IPS DF 6.9 (cell line): ENCODE measurements around the gene MMP15.
"Not testable (repeated sequence)": the region's sequence is repeated elsewhere in the genome, so short reads cannot be mapped to it uniquely, and the experiment has no call there.

Experiments
- DNase-seq: peaks from one replicate; pipeline ENCODE4 v3.0.0-alpha.2; 2013; ENCODE audit warnings: low read depth, low spot score
- H3K27ac ChIP-seq: one replicate; pipeline ENCODE4 v1.5.1; 2013; ENCODE audit warnings: low read length, control low read depth
- H3K27me3 ChIP-seq: 2 replicates; pipeline ENCODE4 v1.6.1; 2013; ENCODE audit warnings: mild to moderate bottlenecking, low read length; ENCODE audit not compliant: control insufficient read depth, insufficient read depth
- H3K36me3 ChIP-seq: 2 replicates; pipeline ENCODE4 v1.6.1; 2013; ENCODE audit warnings: low read length; ENCODE audit not compliant: control insufficient read depth, insufficient read depth
- H3K4me1 ChIP-seq: 2 replicates; pipeline ENCODE4 v1.6.1; 2013; ENCODE audit warnings: low read length; ENCODE audit not compliant: control insufficient read depth, insufficient read depth
- H3K4me3 ChIP-seq: 2 replicates; pipeline ENCODE4 v1.5.1; 2013; ENCODE audit warnings: mild to moderate bottlenecking, low read length
- H3K9me3 ChIP-seq: 2 replicates; pipeline ENCODE4 v1.6.1; 2013; ENCODE audit warnings: low read length, inconsistent platforms; ENCODE audit not compliant: control insufficient read depth, insufficient read depth
- WGBS: extraction: QIAGEN DNeasy Blood & Tissue Kit; methylation state at CpG from one replicate; pipeline ENCODE4 v1.1.7; 2013; ENCODE audit warnings: mixed read lengths, missing lambda C conversion rate; ENCODE audit not compliant: insufficient read length, insufficient coverage; 5-methylcytosine and 5-hydroxymethylcytosine counted together

The MMP15 gene

DNA sequence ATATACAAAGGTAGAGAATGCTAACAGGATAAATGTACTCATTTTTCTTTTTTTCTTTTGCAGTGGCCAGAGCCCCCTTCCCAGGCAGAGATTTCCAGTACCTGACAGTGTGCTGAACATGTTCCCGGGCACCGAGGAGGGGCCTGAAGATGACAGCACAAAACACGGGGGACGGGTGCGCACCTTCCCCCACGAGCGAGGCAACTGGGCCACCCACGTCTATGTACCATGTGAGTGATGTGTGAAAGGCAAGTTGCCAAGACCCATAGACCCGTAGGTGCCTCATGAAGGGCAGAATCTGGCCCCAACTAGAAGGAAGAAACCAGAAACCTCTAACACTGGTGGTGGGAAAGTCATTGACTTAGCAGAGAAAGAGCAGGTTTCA is 23.1 kb upstream of the MMP15 start:
- Histone ChIP-seq H3K4me1 (peaks cover 2% of the 10 kb centered on the region; the same call in 1 of the 2 replicates), H3K36me3 (peaks cover 5% of the 10 kb centered on the region), H3K27ac (no peak overlapping the region), H3K4me3 (no peak overlapping the region), H3K9me3 (no peaks in the 10 kb centered on the region), H3K27me3 (no peaks in the 10 kb centered on the region)
- no peak for DNase-seq
- WGBS: no CpG with 5 or more reads among the region's 9 CpGs

DNA sequence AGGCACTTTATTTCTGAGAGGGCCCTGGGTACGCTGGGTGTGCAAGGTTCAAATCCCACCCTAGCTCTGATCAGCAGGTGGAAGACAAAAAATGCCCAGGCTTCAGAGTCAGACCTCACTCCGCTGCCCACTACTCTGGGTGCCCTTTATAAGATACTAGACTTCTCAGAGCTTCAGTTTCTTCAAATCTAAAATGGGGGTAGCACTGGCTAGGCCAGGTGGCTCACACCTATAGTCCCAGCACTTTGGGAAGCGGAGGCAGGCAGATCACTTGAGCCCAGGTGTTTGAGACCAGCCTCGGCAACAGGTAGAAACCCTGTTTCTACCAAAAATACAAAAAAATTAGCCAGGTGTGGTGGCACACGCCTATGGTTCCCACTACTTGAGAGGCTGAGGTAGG is 22.6 kb upstream of the MMP15 start:
- WGBS: no CpG with 5 or more reads among the region's 5 CpGs
- Histone ChIP-seq H3K36me3 (peaks cover 1% of the 10 kb centered on the region), H3K27ac (no peak overlapping the region), H3K4me1 (peaks cover 2% of the 10 kb centered on the region; the same call in 1 of the 2 replicates), H3K27me3 (no peaks in the 10 kb centered on the region), H3K9me3 (no peaks in the 10 kb centered on the region), H3K4me3 (no peak overlapping the region)
- DNase-seq: no peak

DNA sequence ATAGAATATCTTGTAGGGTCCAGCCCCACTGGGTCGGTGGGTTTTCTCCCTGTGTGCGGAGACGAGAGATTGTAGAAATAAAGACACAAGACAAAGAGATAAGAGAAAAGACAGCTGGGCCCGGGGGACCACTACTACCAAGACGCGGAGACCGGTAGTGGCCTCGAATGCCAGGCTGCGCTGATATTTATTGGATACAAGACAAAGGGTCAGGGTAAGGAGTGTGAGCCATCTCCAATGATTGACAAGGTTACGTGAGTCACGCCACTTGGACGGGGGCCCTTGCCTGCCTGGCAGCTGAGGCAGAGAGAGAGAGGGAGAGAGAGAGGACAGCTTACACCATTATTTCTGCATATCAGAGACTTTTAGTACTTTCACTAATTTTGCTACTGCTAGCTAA is 20.8 kb upstream of the MMP15 start:
- H3K9me3 ChIP-seq, H3K4me3 ChIP-seq, H3K27me3 ChIP-seq, DNase-seq, H3K36me3 ChIP-seq, H3K27ac ChIP-seq, H3K4me1 ChIP-seq: not testable (repeated sequence)
- WGBS: no CpG with 5 or more reads among the region's 12 CpGs

DNA sequence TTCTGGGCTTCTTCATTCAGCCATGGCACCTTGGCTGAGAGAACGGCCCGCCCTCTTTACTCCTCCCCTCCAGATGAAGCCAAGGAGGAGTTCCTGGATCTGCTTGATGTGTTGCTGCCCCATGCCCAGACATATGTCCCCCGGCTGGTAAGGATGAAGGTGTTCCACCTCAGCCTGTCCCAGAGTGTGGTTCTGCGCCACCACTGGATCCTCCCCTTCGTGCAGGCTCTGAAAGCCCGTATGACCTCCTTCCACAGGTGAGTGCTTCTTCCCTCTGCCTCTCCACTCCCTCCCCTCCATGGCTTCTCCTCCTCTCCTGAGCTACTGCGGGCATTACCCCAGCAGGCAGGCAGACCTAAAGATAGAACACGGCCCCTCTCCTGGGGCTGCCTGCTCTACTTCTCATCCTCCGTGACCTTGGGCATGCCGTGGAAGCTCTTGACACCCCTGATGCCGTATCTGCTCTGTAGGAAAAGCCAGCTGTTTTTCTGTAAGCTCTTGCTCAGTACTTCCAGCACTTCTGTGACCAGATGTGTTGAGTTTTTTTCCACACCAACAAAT is 15.6 kb upstream of the MMP15 start:
- Histone ChIP-seq H3K9me3 (peaks cover 2% of the 10 kb centered on the region; the same call in 1 of the 2 replicates), H3K4me3 (no peak overlapping the region), H3K27me3 (no peaks in the 10 kb centered on the region), H3K36me3 (peaks cover 6% of the 10 kb centered on the region; the same call in 1 of the 2 replicates), H3K4me1 (peaks cover 3% of the 10 kb centered on the region; the same call in 1 of the 2 replicates), H3K27ac (no peak overlapping the region)
- no CpG with 5 or more reads among the region's 11 CpGs for WGBS
- DNase-seq: no peak

DNA sequence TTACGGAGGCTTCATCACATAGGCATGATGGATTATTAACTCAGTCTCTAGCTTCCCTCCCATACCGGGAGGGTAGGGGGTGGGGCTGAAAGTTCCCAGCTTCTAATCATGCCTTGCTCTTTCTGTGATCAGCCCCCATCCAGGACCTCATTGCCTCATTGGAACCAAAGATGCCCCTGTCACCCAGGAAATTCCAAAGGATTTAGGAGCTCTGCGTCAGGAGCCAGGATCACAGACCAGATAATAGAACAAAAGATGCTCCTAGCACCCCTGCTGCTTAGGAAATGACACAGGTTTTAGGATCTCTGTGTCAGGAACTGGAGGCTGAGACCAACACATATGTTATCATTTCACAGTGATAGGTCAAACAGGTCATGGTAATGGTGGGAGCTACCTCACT is 14.7 kb upstream of the MMP15 start:
- H3K27me3 ChIP-seq: no peaks in the 10 kb centered on the region
- peaks cover 6% of the 10 kb centered on the region; the same call in 1 of the 2 replicates for H3K36me3 ChIP-seq
- no peak for DNase-seq
- WGBS: no CpG with 5 or more reads among the region's 3 CpGs
- H3K9me3 ChIP-seq: peaks cover 2% of the 10 kb centered on the region; the same call in 1 of the 2 replicates
- H3K4me3 ChIP-seq: no peak overlapping the region
- peaks cover 3% of the 10 kb centered on the region; the same call in 1 of the 2 replicates for H3K4me1 ChIP-seq
- no peak overlapping the region for H3K27ac ChIP-seq

DNA sequence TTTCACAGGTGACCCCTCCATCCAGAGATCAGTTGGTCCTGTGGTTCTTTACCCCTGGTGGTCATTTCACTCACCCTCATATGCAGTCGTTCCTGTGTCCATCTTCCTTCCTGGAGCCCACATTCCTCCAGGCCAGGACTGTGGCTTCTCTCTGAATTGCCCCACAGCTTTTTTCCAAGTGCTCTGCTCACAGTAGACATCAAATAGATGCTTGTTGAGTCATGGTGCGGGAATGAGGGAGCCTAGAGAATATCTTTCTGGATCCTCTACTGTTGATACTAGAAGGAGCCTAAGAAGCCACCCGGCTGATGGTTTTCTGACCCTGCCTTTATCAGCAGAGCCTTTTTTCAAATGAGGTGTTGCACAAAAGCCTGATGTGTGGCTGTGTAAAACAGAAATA is 13.9 kb upstream of the MMP15 start:
- Histone ChIP-seq H3K4me1 (peaks cover 3% of the 10 kb centered on the region; the same call in 1 of the 2 replicates), H3K36me3 (peaks cover 6% of the 10 kb centered on the region; the same call in 1 of the 2 replicates), H3K9me3 (peaks cover 2% of the 10 kb centered on the region; the same call in 1 of the 2 replicates), H3K27me3 (no peaks in the 10 kb centered on the region), H3K4me3 (no peak overlapping the region), H3K27ac (no peak overlapping the region)
- no CpG with 5 or more reads among the region's 3 CpGs for WGBS
- DNase-seq: no peak

DNA sequence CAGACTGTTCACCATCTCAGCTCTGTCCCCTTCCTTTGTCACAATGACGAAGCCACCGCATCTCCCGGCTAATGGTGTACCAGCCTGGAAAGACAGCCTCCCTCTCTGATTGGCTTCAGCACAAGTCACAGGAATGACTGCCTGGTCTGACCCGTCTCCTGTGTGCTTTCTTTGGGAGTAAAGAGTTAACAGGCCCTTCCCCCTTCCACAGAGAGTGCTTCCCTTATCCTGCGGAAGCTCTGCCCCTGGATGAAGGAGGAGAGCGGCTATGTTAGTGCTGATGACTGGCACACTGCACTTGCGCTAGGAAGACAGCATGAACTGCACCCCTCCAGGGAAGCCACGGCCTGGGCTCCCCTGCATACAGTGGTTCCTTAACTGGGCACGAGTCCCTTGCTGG is 13.1 kb upstream of the MMP15 start:
- Histone ChIP-seq H3K9me3 (peaks cover 2% of the 10 kb centered on the region; the same call in 1 of the 2 replicates), H3K36me3 (peaks cover 6% of the 10 kb centered on the region; the same call in 1 of the 2 replicates), H3K4me1 (peaks cover 3% of the 10 kb centered on the region; the same call in 1 of the 2 replicates), H3K27ac (no peak overlapping the region), H3K27me3 (no peaks in the 10 kb centered on the region), H3K4me3 (no peak overlapping the region)
- no CpG with 5 or more reads among the region's 9 CpGs for WGBS
- no peak for DNase-seq

DNA sequence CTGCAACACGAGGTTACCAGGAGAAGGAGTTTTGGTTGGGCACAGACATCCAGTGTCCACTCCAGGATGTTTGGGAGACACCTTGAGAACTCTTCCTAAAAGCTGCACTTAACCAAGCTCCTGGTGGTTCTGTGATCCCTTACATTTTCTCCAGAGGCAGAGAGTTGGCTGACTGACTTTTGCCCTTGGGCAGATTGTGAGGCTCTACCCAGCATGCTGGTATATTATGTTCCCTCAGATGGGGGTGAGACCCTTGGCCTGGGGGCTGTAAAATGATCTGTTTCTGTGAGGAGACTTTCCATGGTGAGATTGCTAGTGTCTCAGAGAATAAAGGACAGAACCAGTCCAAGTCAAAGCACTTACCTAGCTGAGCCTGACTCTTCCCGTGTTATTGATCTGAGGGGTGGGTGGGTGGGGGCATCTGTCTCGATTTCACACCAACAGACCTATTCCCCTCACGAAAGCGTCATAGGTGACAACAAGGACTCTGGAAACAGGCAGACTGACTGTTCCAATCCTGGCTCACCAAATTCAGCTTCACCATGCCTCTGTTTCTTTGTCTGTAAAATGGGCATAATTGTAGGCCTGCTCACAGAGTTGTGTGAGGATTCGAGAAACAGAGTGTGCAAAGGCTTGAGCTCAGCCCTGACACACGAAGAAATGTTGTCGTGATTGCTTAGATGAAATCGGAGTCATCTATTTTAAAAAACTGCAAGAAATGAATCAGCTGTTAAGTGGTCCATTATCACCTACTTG is 12.2 kb upstream of the MMP15 start:
- no CpG with 5 or more reads among the region's 9 CpGs for WGBS
- Histone ChIP-seq H3K27me3 (no peaks in the 10 kb centered on the region), H3K36me3 (peaks cover 6% of the 10 kb centered on the region; the same call in 1 of the 2 replicates), H3K4me1 (peaks cover 3% of the 10 kb centered on the region; the same call in 1 of the 2 replicates), H3K4me3 (no peak overlapping the region), H3K9me3 (peaks cover 2% of the 10 kb centered on the region; the same call in 1 of the 2 replicates), H3K27ac (no peak overlapping the region)
- DNase-seq: no peak

DNA sequence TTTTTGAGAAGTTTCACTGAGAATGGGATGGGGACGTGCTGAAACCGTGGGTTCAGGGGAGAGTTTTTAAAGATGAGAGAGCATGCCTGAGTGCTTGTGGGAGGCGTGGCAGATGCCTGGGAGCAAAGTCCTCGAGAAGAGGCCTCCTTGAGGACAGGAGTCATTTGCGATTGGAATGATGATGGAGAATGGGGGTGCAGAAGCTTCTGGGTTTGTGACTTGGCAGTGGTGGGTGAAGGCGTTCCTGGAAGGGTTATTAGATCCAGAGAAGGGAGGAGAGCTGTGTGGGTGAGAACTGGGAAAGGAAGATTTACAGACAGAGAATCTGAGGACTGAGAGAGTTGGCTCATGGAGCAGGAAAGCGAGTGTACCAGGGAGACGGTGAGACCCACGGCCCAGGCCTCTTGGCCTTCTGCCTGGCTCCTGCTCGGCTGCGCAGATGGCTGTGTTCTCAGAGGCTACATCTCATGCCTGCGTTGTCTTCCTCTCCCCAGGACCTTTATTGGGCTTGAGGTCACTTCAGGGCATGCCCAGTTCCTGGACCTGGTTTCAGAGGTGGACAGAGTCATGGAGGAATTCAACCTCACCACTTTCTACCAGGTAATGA is 8.6 kb upstream of the MMP15 start:
- Histone ChIP-seq H3K27ac (no peak overlapping the region), H3K27me3 (no peaks in the 10 kb centered on the region), H3K9me3 (no peaks in the 10 kb centered on the region), H3K4me3 (no peak overlapping the region), H3K4me1 (no peaks in the 10 kb centered on the region), H3K36me3 (peaks cover 4% of the 10 kb centered on the region; the same call in 1 of the 2 replicates)
- no CpG with 5 or more reads among the region's 12 CpGs for WGBS
- no peak for DNase-seq

DNA sequence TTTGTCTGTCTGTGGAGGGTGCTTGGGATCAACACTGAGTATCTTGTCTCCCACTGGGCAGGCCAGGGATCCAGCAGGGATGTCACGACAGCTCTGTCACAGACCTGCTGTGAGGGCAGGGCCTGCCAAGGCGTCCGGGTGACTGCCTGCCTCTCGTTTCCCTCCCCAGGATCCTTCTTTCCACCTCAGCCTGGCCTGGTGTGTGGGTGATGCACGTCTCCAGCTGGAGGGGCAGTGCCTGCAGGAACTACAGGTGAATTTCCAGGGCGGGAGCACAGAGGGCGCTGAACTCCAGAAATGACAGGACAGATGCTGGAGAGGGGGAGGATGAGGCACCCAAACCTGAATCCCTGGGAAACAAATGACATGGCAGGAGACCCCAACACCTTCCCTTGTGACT is 6.8 kb upstream of the MMP15 start:
- no peak overlapping the region for H3K27ac ChIP-seq
- H3K36me3 ChIP-seq: peaks cover 4% of the 10 kb centered on the region; the same call in 1 of the 2 replicates
- no peaks in the 10 kb centered on the region for H3K9me3 ChIP-seq
- no peaks in the 10 kb centered on the region; the same call in 1 of the 2 replicates for H3K4me1 ChIP-seq
- no peak overlapping the region for H3K4me3 ChIP-seq
- WGBS: no CpG with 5 or more reads among the region's 7 CpGs
- H3K27me3 ChIP-seq: no peaks in the 10 kb centered on the region
- no peak for DNase-seq
